ENCODE results near the gene MYCBPAP. TPM values are rescaled to one million over a fixed set of nuclear protein-coding genes. Genes with fewer than 3 reads are reported as not detected.

MYCBPAP gene
- total and polyA plus RNA-seq, 12 donors = 0.17 to 1.6 (median 0.59) TPM

DNA sequence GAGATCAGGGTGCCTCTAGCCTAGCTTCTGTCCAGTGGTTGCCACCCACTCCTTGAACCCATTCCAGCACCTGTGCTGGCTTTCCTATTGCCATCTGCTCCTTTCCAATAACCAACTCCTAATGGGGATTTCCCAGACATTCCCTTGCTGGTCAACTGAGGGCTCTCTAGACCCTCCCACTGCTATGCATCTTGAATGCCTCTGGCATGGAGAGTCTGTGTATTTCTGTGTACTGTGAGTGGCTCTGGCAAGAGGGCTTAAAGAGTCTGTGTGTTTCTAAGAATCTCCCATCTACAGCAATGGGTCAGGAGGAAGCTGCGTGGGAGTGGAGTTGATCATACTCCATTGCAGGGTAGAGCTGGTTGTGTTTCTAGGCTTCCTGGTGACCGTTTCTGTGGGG, 13.3 kb downstream of the MYCBPAP start:
- DNase-seq = no peak

DNA sequence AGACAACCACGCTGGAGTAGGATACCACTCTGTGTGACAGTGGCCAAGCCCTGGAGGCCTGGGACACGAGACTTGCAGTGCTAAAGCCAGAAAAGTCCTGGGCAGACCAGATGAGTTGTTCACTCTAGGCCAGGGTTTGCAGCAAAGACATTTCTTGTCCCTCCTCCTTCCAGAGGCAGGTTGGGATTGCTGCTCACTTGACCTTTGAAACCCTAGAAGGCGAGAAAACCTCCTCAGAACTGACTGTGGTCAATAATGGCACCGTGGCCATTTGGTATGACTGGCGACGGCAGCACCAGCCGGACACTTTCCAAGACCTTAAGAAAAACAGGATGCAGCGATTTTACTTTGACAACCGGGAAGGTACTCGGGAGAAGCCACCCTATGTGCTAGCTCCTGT, 14.5 kb downstream of the MYCBPAP start:
- Histone ChIP-seq H3K4me1 (peaks cover 0 to 11% (median 0%) of the 10 kb centered on the region in 9 donors), H3K27me3 (no peaks in the 10 kb centered on the region), H3K27ac (no peak overlapping the region), H3K4me3 (no peak overlapping the region), H3K9me3 (no peaks in the 10 kb centered on the region), H3K36me3 (no peaks in the 10 kb centered on the region)
- intact Hi-C loops (cut with DNase I) = no loop called here
- TF ChIP-seq, protein P1, sequence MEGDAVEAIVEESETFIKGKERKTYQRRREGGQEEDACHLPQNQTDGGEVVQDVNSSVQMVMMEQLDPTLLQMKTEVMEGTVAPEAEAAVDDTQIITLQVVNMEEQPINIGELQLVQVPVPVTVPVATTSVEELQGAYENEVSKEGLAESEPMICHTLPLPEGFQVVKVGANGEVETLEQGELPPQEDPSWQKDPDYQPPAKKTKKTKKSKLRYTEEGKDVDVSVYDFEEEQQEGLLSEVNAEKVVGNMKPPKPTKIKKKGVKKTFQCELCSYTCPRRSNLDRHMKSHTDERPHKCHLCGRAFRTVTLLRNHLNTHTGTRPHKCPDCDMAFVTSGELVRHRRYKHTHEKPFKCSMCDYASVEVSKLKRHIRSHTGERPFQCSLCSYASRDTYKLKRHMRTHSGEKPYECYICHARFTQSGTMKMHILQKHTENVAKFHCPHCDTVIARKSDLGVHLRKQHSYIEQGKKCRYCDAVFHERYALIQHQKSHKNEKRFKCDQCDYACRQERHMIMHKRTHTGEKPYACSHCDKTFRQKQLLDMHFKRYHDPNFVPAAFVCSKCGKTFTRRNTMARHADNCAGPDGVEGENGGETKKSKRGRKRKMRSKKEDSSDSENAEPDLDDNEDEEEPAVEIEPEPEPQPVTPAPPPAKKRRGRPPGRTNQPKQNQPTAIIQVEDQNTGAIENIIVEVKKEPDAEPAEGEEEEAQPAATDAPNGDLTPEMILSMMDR (IDR thresholded peaks at IDR 0.05) = no peak
- ATAC-seq = no peak
- no peak for DNase-seq
- WGBS, 2 donors = 96 to 97% methylated on average over 10 of the region's 10 CpGs

More for the DNA sequence above, 13.3 kb downstream of the MYCBPAP start:
- intact Hi-C loops (cut with DNase I) = no loop called here
- Histone ChIP-seq H3K27me3 (no peaks in the 10 kb centered on the region), H3K9me3 (no peaks in the 10 kb centered on the region), H3K27ac (no peak overlapping the region), H3K4me3 (no peak overlapping the region), H3K36me3 (no peaks in the 10 kb centered on the region), H3K4me1 (peaks cover 0 to 19% (median 0%) of the 10 kb centered on the region in 9 donors)
- no peak for ATAC-seq
- TF ChIP-seq, protein P1 (IDR thresholded peaks at IDR 0.05) = no peak
- 72 to 77% methylated on average over 2 of the region's 2 CpGs for WGBS, 2 donors

DNA sequence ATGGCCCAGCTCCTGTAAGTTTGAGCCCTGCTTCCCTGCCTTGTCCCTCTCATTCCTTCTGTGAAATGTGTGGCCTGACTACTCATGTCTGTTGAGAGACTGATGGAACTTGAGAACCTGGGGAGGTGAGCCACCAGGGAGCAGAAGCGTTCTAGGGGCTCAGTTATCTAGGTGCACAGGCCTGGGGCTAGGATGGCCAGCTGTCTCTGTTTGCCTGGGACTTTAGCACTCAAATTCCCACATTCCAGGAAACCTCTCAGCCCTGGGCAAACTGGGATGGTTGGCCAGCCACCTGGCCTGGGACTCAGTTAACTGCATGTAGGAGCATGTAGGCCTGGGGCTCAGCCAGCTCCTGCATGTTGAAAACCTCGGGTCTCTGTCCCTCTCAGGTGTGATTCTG, 15.0 kb downstream of the MYCBPAP start:
- intact Hi-C loops (cut with DNase I) = no loop called here
- H3K9me3 ChIP-seq = no peaks in the 10 kb centered on the region
- H3K4me1 ChIP-seq = peaks cover 0 to 6% (median 0%) of the 10 kb centered on the region in 9 donors
- no peak overlapping the region for H3K27ac ChIP-seq
- no peaks in the 10 kb centered on the region for H3K36me3 ChIP-seq
- TF ChIP-seq, protein P1 (IDR thresholded peaks at IDR 0.05) = no peak
- ATAC-seq (no peak), DNase-seq (no peak)
- H3K27me3 ChIP-seq = no peaks in the 10 kb centered on the region
- no peak overlapping the region for H3K4me3 ChIP-seq
- WGBS, 2 donors = 86 to 89% methylated on average over 2 of the region's 2 CpGs

DNA sequence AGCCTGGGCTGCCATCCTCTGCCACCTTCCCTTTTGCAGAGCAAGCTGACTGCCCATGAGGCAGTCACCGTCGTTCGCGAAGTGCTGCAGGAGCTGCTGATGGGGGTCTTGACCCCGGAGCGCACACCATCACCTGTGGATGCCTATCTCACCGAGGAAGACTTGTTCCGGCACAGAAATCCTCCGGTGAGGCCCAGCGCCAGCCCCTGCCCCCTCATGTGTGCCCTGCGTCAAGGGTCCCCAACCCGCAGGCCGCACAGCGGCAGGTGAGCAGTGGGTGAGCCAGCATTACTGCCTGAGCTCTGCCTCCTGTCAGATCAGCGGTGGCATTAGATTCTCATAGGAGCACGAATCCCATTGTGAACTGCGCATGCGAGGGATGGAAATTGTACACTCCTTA, 16.6 kb downstream of the MYCBPAP start:
- H3K4me3 ChIP-seq = no peak overlapping the region
- intact Hi-C loops (cut with DNase I) = no loop called here
- no peak for ATAC-seq
- WGBS, 2 donors = 93 to 95% methylated on average over 18 of the region's 18 CpGs
- DNase-seq = no peak
- no peak overlapping the region for H3K27ac ChIP-seq
- TF ChIP-seq, protein P1 (IDR thresholded peaks at IDR 0.05) = no peak
- H3K27me3 ChIP-seq = peaks cover 0 to 8% (median 0%) of the 10 kb centered on the region in 7 donors
- no peaks in the 10 kb centered on the region for H3K4me1 ChIP-seq
- no peaks in the 10 kb centered on the region for H3K36me3 ChIP-seq
- no peaks in the 10 kb centered on the region for H3K9me3 ChIP-seq
